ENCODE measurements around the gene DOCK2.

DOCK2 gene

GRCh38 chr5:169864483-169864882 lies 227.4 kb downstream of the DOCK2 start:
- no peak for DNase-seq (ENCODE audit: low spot score)

GRCh38 chr5:169867347-169867746 lies 230.3 kb downstream of the DOCK2 start:
- DNase-seq (ENCODE audit: low spot score): no peak

- DNase-seq (ENCODE audit: low spot score): no peak
Observed at GRCh38 chr5:169869066-169869465, 232.0 kb downstream of the DOCK2 start.

- DNase-seq (ENCODE audit: low spot score): no peak
Observed at GRCh38 chr5:169870211-169870610, 233.1 kb downstream of the DOCK2 start.

GRCh38 chr5:169871826-169872490 lies 234.9 kb downstream of the DOCK2 start:
- no peak for DNase-seq (ENCODE audit: low spot score)

- DNase-seq (ENCODE audit: low spot score): no peak
Observed at GRCh38 chr5:169873642-169874041, 236.6 kb downstream of the DOCK2 start.

- no peak for DNase-seq (ENCODE audit: low spot score)
Observed at GRCh38 chr5:169874621-169875020, 237.5 kb downstream of the DOCK2 start.

GRCh38 chr5:169875091-169875728 lies 238.1 kb downstream of the DOCK2 start:
- DNase-seq (ENCODE audit: low spot score): no peak

- DNase-seq (ENCODE audit: low spot score): no peak
Observed at GRCh38 chr5:169875731-169876130, 238.7 kb downstream of the DOCK2 start.

- no peak for DNase-seq (ENCODE audit: low spot score)
Observed at GRCh38 chr5:169876386-169876785, 239.3 kb downstream of the DOCK2 start.

- DNase-seq (ENCODE audit: low spot score): peak; percentile 14
Observed at GRCh38 chr5:169880012-169880663, 243.1 kb downstream of the DOCK2 start.

- no peak for DNase-seq (ENCODE audit: low spot score)
Observed at GRCh38 chr5:169880785-169881184, 243.7 kb downstream of the DOCK2 start.

- no peak for DNase-seq (ENCODE audit: low spot score)
Observed at GRCh38 chr5:169881702-169882303, 244.7 kb downstream of the DOCK2 start.

GRCh38 chr5:169886033-169886432 lies 249.0 kb downstream of the DOCK2 start:
- DNase-seq (ENCODE audit: low spot score): no peak

GRCh38 chr5:169886677-169887076 lies 249.6 kb downstream of the DOCK2 start:
- no peak for DNase-seq (ENCODE audit: low spot score)

GRCh38 chr5:169889572-169889971 lies 252.5 kb downstream of the DOCK2 start:
- DNase-seq (ENCODE audit: low spot score): no peak

- peak; percentile 22 for DNase-seq (ENCODE audit: low spot score)
Observed at GRCh38 chr5:169893010-169893409, 255.9 kb downstream of the DOCK2 start.

GRCh38 chr5:169893571-169893970 lies 256.5 kb downstream of the DOCK2 start:
- peak; percentile 10 for DNase-seq (ENCODE audit: low spot score)

GRCh38 chr5:169895926-169896325 lies 258.9 kb downstream of the DOCK2 start:
- no peak for DNase-seq (ENCODE audit: low spot score)

- DNase-seq (ENCODE audit: low spot score): no peak
Observed at GRCh38 chr5:169897481-169897880, 260.4 kb downstream of the DOCK2 start.

GRCh38 chr5:169901896-169902295 lies 264.8 kb downstream of the DOCK2 start:
- no peak for DNase-seq (ENCODE audit: low spot score)

- no peak for DNase-seq (ENCODE audit: low spot score)
Observed at GRCh38 chr5:169904059-169904458, 267.0 kb downstream of the DOCK2 start.

GRCh38 chr5:169904508-169904907 lies 267.4 kb downstream of the DOCK2 start:
- no peak for DNase-seq (ENCODE audit: low spot score)
